Measurements from ENCODE around the gene LPO. TPM values are rescaled to one million over a fixed set of nuclear protein-coding genes. Genes with fewer than 3 reads are reported as not detected.
A peak's percentile ranks its signal among the peaks of the same experiment; 100 is the strongest.

LPO gene
- total RNA-seq, 1 donor from 2014 or later = not detected

DNA sequence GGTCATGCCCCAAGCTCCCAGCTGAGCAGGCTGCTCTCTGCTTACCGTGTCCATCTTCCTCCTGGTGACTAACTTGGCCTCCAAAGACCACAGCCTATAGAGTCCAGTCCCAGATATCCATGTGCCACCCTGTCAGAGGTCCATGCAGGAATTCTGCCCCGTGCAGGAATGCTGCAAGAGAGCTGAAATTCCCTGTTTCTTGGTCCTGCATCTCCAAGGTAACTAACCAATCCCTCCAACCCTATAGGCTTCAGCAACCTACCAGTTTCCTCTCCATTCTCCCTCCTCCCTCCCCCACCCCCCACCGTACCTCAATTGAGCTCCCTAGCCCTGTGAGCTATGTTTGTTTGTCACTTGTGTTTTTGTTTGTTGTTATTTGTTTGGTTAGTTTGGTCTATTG, 9.7 kb upstream of the LPO start:
- TF ChIP-seq, protein P1, sequence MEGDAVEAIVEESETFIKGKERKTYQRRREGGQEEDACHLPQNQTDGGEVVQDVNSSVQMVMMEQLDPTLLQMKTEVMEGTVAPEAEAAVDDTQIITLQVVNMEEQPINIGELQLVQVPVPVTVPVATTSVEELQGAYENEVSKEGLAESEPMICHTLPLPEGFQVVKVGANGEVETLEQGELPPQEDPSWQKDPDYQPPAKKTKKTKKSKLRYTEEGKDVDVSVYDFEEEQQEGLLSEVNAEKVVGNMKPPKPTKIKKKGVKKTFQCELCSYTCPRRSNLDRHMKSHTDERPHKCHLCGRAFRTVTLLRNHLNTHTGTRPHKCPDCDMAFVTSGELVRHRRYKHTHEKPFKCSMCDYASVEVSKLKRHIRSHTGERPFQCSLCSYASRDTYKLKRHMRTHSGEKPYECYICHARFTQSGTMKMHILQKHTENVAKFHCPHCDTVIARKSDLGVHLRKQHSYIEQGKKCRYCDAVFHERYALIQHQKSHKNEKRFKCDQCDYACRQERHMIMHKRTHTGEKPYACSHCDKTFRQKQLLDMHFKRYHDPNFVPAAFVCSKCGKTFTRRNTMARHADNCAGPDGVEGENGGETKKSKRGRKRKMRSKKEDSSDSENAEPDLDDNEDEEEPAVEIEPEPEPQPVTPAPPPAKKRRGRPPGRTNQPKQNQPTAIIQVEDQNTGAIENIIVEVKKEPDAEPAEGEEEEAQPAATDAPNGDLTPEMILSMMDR (conservative IDR thresholded peaks at IDR 0.05; ENCODE audit: low read depth, low read length) = no peak
- H3K4me3 ChIP-seq (ENCODE audit: low read depth, low read length) = no peak overlapping the region
- no peak for DNase-seq (ENCODE audit: low read depth)

DNA sequence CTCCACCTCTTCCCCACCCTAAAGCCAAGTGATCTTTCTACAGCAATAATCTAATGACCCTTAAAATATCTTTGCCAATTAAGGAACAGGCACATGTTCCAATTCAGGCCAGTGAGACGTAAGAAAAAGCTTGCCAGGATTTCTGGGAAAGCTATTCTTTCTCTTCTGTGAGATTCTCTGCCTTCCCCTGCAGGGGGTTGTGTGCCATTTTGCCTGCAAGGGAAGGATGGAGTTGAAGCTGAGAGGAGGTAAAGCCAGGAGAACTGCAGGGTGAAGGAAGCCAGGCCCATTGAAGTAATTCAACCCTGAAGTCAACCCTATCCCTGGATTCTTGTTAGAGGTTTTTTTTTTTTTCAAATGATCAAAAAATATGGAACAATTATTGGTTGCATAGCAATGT, 9.0 kb upstream of the LPO start:
- no peak overlapping the region for H3K4me3 ChIP-seq (ENCODE audit: low read depth, low read length)
- no peak for DNase-seq (ENCODE audit: low read depth)
- TF ChIP-seq, protein P1 (conservative IDR thresholded peaks at IDR 0.05; ENCODE audit: low read depth, low read length) = no peak

DNA sequence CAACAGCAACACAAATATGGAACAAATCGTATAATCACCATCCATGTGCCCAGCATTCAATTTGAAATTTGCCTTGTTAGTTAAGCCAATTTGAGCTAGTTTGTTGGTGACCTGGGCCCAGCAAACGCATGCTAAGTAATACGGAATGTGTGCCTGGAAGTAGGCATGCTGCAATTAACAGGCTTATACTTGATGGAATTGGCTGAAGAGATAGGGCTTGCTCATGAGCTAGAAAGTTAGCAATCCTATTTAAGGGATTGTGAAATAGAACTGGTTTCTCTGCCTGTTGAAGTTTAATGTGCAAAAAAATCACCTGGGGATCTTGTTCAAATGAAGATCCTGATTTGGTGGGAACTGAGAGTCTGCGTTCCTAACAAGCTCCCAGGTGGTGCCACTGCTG, 8.5 kb upstream of the LPO start:
- no peak overlapping the region for H3K4me3 ChIP-seq (ENCODE audit: low read depth, low read length)
- DNase-seq (ENCODE audit: low read depth) = no peak
- TF ChIP-seq, protein P1 (conservative IDR thresholded peaks at IDR 0.05; ENCODE audit: low read depth, low read length) = no peak

DNA sequence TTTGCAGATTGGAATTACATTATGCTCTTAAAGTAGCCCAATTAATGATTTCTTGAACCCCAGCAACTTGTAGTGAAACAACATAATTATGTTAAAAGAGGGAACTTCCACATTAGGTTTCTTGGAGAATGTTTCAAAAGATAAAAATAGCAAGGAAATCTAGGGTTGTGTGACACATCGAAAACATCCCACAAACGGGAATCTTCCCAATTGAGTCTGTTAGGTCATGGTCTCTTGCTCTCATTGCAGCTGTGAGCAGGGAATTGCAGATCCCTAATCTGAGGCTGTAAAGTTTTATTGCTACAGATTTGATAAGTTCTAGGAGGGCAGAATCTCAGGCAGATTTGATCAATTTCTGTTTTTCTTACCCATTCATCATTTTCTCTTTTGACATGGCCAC, 6.7 kb upstream of the LPO start:
- no peak for DNase-seq (ENCODE audit: low read depth)
- TF ChIP-seq, protein P1 (conservative IDR thresholded peaks at IDR 0.05; ENCODE audit: low read depth, low read length) = no peak
- H3K4me3 ChIP-seq (ENCODE audit: low read depth, low read length) = no peak overlapping the region

DNA sequence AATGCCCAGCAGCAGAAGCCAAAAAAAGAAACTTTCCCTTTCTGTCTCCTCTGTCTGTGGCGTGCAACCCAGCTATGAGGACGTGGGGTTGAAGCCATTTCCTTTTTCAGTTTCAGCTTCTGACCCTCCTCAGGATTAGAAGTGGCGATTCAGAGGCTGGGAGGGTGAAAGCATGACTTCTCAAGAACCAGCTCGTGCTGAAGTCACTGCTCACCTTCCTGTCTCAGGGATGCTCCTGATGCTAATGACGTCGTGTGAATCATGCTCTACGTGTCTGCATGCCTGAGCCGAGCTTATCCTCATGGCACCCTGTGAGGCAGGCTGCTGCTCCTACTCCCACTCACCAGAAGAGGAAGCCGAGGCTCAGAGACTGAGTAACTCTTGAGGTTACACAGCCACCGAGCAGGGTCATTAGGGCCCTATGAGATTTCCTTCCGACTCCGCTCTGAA, 5.7 kb upstream of the LPO start:
- TF ChIP-seq, protein P1 (conservative IDR thresholded peaks at IDR 0.05; ENCODE audit: low read depth, low read length) = peak; percentile 8
- no peak overlapping the region for H3K4me3 ChIP-seq (ENCODE audit: low read depth, low read length)
- peak; percentile 57 for DNase-seq (ENCODE audit: low read depth)

DNA sequence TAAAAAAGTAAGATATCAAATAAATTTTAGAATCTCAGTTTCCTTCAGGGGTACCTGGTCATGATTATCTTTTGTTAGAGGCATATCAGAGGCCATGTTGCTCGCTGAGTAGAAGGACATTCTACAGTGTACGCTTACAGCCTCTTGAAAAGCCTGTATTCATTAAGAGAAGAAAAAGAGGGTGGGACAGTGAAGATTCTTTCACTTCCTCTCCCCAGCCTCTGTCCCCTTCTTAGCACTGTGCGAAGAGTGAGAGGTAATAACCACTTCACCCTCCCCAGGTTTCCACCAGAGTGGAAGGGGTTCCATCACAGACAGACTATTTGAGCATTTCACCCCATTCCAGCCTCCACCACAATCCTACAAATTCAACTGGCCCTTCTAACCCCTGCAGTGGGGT, 4.8 kb upstream of the LPO start:
- TF ChIP-seq, protein P1 (conservative IDR thresholded peaks at IDR 0.05; ENCODE audit: low read depth, low read length) = no peak
- no peak overlapping the region for H3K4me3 ChIP-seq (ENCODE audit: low read depth, low read length)
- DNase-seq (ENCODE audit: low read depth) = no peak

DNA sequence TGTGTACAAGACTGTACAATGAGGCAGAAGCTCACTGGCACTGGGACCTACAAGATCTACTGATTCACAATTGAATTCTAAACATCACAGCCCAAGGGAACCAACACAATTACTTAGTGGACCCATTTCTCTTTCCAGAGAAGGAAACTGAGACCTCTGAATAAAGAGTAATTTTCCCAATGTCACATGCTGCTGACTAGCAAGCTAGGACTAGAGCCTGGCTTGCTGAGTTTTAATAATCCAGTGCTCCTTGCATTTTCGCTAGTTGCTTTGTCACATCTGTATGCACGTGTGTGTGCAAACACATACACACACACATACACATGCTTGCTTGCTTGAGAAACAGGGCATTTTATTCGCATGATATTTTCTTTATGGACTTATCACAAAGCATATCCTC, 3.9 kb upstream of the LPO start:
- H3K4me3 ChIP-seq (ENCODE audit: low read depth, low read length) = no peak overlapping the region
- TF ChIP-seq, protein P1 (conservative IDR thresholded peaks at IDR 0.05; ENCODE audit: low read depth, low read length) = no peak
- DNase-seq (ENCODE audit: low read depth) = no peak

Data from epithelial cell of proximal tubule (primary cell).